Gastroesophageal sphincter (tissue), 3 donors: ENCODE results near the gene EPAS1.

Experiments
- EP300 ChIP-seq: sonication (generic); formaldehyde crosslinking; IDR thresholded peaks from one replicate; pipeline ENCODE4 v1.6.1; 2017; ENCODE audit warnings: antibody characterized with exemption, mild to moderate bottlenecking
- POLR2A ChIP-seq, 2 donors: fragments of 450-650 bp; IDR thresholded peaks; one replicate each; pipeline ENCODE4 v1.6.1; 2017; ENCODE audit warnings: antibody characterized with exemption in 2 of 2, mild to moderate bottlenecking in 2 of 2, moderate library complexity in 1 of 2
- POLR2AphosphoS5 ChIP-seq: sonication (generic); formaldehyde crosslinking; IDR thresholded peaks from one replicate; pipeline ENCODE4 v1.6.1; 2017; ENCODE audit warnings: antibody characterized with exemption
- TF ChIP-seq, protein P1 (sequence below), 4 experiments: fragments of 200-600 bp in 2 of 4; fragments of 450-650 bp in 2 of 4; sonication (generic) in 1 of 4; IDR thresholded peaks; one replicate each; pipeline ENCODE4 v1.5.1; 2017 to 2019; ENCODE audit warnings: antibody characterized with exemption in 4 of 4, mild to moderate bottlenecking in 2 of 4, moderate library complexity in 2 of 4

- TF ChIP-seq, protein P1, sequence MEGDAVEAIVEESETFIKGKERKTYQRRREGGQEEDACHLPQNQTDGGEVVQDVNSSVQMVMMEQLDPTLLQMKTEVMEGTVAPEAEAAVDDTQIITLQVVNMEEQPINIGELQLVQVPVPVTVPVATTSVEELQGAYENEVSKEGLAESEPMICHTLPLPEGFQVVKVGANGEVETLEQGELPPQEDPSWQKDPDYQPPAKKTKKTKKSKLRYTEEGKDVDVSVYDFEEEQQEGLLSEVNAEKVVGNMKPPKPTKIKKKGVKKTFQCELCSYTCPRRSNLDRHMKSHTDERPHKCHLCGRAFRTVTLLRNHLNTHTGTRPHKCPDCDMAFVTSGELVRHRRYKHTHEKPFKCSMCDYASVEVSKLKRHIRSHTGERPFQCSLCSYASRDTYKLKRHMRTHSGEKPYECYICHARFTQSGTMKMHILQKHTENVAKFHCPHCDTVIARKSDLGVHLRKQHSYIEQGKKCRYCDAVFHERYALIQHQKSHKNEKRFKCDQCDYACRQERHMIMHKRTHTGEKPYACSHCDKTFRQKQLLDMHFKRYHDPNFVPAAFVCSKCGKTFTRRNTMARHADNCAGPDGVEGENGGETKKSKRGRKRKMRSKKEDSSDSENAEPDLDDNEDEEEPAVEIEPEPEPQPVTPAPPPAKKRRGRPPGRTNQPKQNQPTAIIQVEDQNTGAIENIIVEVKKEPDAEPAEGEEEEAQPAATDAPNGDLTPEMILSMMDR (IDR thresholded peaks at IDR 0.05) = no peak
- no peak for TF ChIP-seq POLR2A (IDR thresholded peaks at IDR 0.05)
- no peak for TF ChIP-seq POLR2AphosphoS5
- TF ChIP-seq EP300 = no peak
Measured at GRCh38 chr2:46302005-46302695, 4.9 kb downstream of the EPAS1 start.
